Panc1 (cell line): Measurements from ENCODE around the gene SOBP. TPM values are rescaled to one million over a fixed set of nuclear protein-coding genes. Genes with fewer than 3 reads are reported as not detected.

Source experiments
- ATAC-seq: fragments of 200-7000 bp; cut with Tn5 transposase; 2 replicates; pipeline ENCODE4 v1.9.1; 2020; ENCODE audit warnings: mild to moderate bottlenecking, moderate library complexity
- BruUV-seq: library from RNA; stranded (reverse); fragments of 400-500 nt; replicated peaks from 2 replicates; lab custom pipeline; 2021; lab: Mats Ljungman, UMichigan
- CTCF ChIA-PET: fragments of 300-600 bp; sonication (Branson Sonifier 250); formaldehyde crosslinking; loops from one replicate; lab custom pipeline; 2022; ENCODE audit warnings: antibody characterized with exemption; lab: Charles Lee
- POLR2A ChIA-PET: fragments of 300-600 bp; sonication (Branson Sonifier 250); formaldehyde crosslinking; loops from one replicate; lab custom pipeline; 2022; ENCODE audit warnings: antibody characterized with exemption; lab: Charles Lee
- DNase-seq: peaks from one replicate; pipeline ENCODE4 v3.0.0-alpha.2; 2010; ENCODE audit warnings: low read depth, low spot score
- H3K27ac ChIP-seq: 2 replicates; pipeline ENCODE4 v1.5.1; 2011; ENCODE audit warnings: mild to moderate bottlenecking, low read length, inconsistent platforms
- H3K27me3 ChIP-seq: fragments of 200-500 bp; sonication (Bioruptor generic); 2 replicates; pipeline ENCODE4 v1.6.0; 2014; ENCODE audit warnings: low read length, inconsistent platforms; ENCODE audit not compliant: control insufficient read depth, insufficient read depth
- H3K36me3 ChIP-seq: fragments of 200-500 bp; sonication (Bioruptor generic); 2 replicates; pipeline ENCODE4 v1.5.1; 2014; ENCODE audit warnings: inconsistent platforms, mild to moderate bottlenecking, low read length, moderate library complexity; ENCODE audit not compliant: control insufficient read depth, insufficient read depth
- H3K4me1 ChIP-seq: 2 replicates; pipeline ENCODE4 v1.5.1; 2011; ENCODE audit warnings: inconsistent platforms, mild to moderate bottlenecking, low read length, moderate library complexity; ENCODE audit not compliant: control insufficient read depth, insufficient read depth
- H3K4me3 ChIP-seq, 2 experiments: 2 replicates each; pipeline ENCODE4 v1.5.1; 2011 to 2012; ENCODE audit warnings: low read depth in 2 of 2, low read length in 2 of 2, mild to moderate bottlenecking in 2 of 2, inconsistent platforms in 1 of 2, moderate library complexity in 1 of 2
- H3K9me3 ChIP-seq: fragments of 200-500 bp; sonication (Bioruptor generic); 2 replicates; pipeline ENCODE4 v1.5.1; 2014; ENCODE audit warnings: low read depth, mild to moderate bottlenecking, inconsistent platforms, low read length, moderate library complexity; ENCODE audit not compliant: control insufficient read depth, insufficient read depth
- POLR2AphosphoS5 ChIP-seq: IDR thresholded peaks from 2 replicates; pipeline ENCODE4 v1.6.1; 2012; ENCODE audit warnings: mild to moderate bottlenecking, low read depth, low read length, moderate library complexity
- SIN3A ChIP-seq: IDR thresholded peaks from 2 replicates; pipeline ENCODE4 v1.6.1; 2012; ENCODE audit warnings: low read depth, mild to moderate bottlenecking, low read length, moderate library complexity, borderline replicate concordance; ENCODE audit not compliant: insufficient read depth
- TCF7L2 ChIP-seq: IDR thresholded peaks from 2 replicates; pipeline ENCODE4 v1.6.1; 2011; ENCODE audit warnings: mild to moderate bottlenecking, low read depth, low read length, inconsistent platforms
- in situ Hi-C: cut with HindIII; loops from 2 replicates; pipeline ENCODE4 v1.10.0; 2016; ENCODE audit warnings: low sequenced_read_pairs, low pct_unique_long_range_greater_than_20kb
- intact Hi-C: fragments of 100-400 bp; cut with micrococcal nuclease; formaldehyde crosslinking; loops from one replicate; pipeline ENCODE4 v1.10.0; 2022; ENCODE audit not compliant: unreplicated experiment
- total RNA-seq: library from RNA; stranded (reverse); gene quantifications from one replicate; pipeline ENCODE4 v1.2.1, GENCODE V29; 2021; ENCODE audit not compliant: unreplicated experiment
- TF ChIP-seq, protein P1 (sequence below), 2 experiments: IDR thresholded peaks; 2 replicates each; pipeline ENCODE4 v1.6.1; 2011 to 2012; ENCODE audit warnings: low read depth in 2 of 2, control low read depth in 1 of 2, low read length in 1 of 2, mild to moderate bottlenecking in 1 of 2, moderate library complexity in 1 of 2; ENCODE audit not compliant: insufficient read depth in 1 of 2
- TF ChIP-seq, protein P2 (sequence below): fragments of 450-650 bp; IDR thresholded peaks from 2 replicates; pipeline ENCODE4 v1.5.1; 2017; ENCODE audit warnings: mild to moderate bottlenecking

The SOBP gene
- total RNA-seq, 1 experiment from 2014 or later: 9.0 TPM

DNA sequence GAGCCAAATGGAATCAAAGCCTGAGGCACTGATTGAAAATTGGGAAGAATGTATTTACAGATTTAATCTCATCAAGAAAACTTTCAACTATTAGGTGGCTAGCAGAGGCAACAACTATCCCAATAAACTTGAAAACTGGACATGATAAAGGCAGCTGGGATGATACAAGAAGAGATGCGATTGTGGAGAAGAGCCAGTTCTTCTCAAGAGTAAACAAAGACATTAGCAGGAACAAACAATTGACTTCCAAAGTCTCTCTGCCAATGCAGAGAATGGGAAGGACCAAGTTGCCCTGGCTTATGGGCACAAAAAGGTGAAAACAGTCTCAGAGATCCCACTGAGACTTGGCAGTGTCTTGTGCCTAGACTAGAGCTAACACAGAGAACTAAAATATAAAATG, 132.4 kb downstream of the SOBP start:
- no peak for TF ChIP-seq POLR2AphosphoS5
- no peak for TF ChIP-seq SIN3A
- TF ChIP-seq, protein P1, sequence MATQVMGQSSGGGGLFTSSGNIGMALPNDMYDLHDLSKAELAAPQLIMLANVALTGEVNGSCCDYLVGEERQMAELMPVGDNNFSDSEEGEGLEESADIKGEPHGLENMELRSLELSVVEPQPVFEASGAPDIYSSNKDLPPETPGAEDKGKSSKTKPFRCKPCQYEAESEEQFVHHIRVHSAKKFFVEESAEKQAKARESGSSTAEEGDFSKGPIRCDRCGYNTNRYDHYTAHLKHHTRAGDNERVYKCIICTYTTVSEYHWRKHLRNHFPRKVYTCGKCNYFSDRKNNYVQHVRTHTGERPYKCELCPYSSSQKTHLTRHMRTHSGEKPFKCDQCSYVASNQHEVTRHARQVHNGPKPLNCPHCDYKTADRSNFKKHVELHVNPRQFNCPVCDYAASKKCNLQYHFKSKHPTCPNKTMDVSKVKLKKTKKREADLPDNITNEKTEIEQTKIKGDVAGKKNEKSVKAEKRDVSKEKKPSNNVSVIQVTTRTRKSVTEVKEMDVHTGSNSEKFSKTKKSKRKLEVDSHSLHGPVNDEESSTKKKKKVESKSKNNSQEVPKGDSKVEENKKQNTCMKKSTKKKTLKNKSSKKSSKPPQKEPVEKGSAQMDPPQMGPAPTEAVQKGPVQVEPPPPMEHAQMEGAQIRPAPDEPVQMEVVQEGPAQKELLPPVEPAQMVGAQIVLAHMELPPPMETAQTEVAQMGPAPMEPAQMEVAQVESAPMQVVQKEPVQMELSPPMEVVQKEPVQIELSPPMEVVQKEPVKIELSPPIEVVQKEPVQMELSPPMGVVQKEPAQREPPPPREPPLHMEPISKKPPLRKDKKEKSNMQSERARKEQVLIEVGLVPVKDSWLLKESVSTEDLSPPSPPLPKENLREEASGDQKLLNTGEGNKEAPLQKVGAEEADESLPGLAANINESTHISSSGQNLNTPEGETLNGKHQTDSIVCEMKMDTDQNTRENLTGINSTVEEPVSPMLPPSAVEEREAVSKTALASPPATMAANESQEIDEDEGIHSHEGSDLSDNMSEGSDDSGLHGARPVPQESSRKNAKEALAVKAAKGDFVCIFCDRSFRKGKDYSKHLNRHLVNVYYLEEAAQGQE (IDR thresholded peaks at IDR 0.05; ENCODE audit: insufficient read depth in 1 of 2, low read depth in 2 of 2, low read length in 1 of 2): no peak
- no peak for TF ChIP-seq TCF7L2
- TF ChIP-seq, protein P2, sequence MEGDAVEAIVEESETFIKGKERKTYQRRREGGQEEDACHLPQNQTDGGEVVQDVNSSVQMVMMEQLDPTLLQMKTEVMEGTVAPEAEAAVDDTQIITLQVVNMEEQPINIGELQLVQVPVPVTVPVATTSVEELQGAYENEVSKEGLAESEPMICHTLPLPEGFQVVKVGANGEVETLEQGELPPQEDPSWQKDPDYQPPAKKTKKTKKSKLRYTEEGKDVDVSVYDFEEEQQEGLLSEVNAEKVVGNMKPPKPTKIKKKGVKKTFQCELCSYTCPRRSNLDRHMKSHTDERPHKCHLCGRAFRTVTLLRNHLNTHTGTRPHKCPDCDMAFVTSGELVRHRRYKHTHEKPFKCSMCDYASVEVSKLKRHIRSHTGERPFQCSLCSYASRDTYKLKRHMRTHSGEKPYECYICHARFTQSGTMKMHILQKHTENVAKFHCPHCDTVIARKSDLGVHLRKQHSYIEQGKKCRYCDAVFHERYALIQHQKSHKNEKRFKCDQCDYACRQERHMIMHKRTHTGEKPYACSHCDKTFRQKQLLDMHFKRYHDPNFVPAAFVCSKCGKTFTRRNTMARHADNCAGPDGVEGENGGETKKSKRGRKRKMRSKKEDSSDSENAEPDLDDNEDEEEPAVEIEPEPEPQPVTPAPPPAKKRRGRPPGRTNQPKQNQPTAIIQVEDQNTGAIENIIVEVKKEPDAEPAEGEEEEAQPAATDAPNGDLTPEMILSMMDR: no peak
- Histone ChIP-seq H3K27ac (no peak overlapping the region), H3K27me3 (no peaks in the 10 kb centered on the region), H3K36me3 (no peaks in the 10 kb centered on the region), H3K4me1 (no peaks in the 10 kb centered on the region), H3K4me3 (no peak overlapping the region), H3K9me3 (no peaks in the 10 kb centered on the region)
- DNase-seq (no peak), ATAC-seq (no peak)
- in situ Hi-C loops (no loop called here), intact Hi-C loops (no loop called here)
- no TSS peak for BruUV-seq
- ChIA-PET CTCF (no interaction called here), POLR2A (no interaction called here)

- intact Hi-C loops (no loop called here), in situ Hi-C loops (no loop called here)
- CTCF ChIA-PET: no interaction called here
- no peak overlapping the region for H3K27ac ChIP-seq
- DNase-seq (no peak), ATAC-seq (no peak)
- no peaks in the 10 kb centered on the region for H3K27me3 ChIP-seq
- H3K9me3 ChIP-seq: no peaks in the 10 kb centered on the region
- no peaks in the 10 kb centered on the region for H3K36me3 ChIP-seq
- H3K4me3 ChIP-seq: no peak overlapping the region
- no peak for TF ChIP-seq TCF7L2
- TF ChIP-seq, protein P1 (IDR thresholded peaks at IDR 0.05; ENCODE audit: insufficient read depth in 1 of 2, low read depth in 2 of 2, low read length in 1 of 2): no peak
- TF ChIP-seq POLR2AphosphoS5: no peak
- POLR2A ChIA-PET: no interaction called here
- BruUV-seq: no TSS peak
- H3K4me1 ChIP-seq: peaks cover 3% of the 10 kb centered on the region; the same call in 1 of the 2 replicates
Observed at GRCh38 chr6:107624050-107624449, 134.1 kb downstream of the SOBP start.
